Loucy (cell line): ENCODE measurements around the gene NR2C2AP.
"Not testable (repeated sequence)": the region's sequence is repeated elsewhere in the genome, so short reads cannot be mapped to it uniquely, and the experiment has no call there.

Source experiments
- CTCF ChIP-seq: fragments of 200-600 bp; sonication (generic); conservative IDR thresholded peaks from 2 replicates; pipeline ENCODE4 v1.5.1; 2014; ENCODE audit warnings: mild to moderate bottlenecking, antibody characterized with exemption, low read length
- EZH2phosphoT487 ChIP-seq: fragments of 200-600 bp; IDR thresholded peaks from 2 replicates; pipeline ENCODE4 v1.6.1; 2018; ENCODE audit warnings: antibody characterized with exemption, mild to moderate bottlenecking, moderate library complexity, borderline replicate concordance

- not testable (repeated sequence) for TF ChIP-seq CTCF, EZH2phosphoT487
Observed at GRCh38 chr19:19221000-19221399, 17.8 kb upstream of the NR2C2AP start.
